GM21528 (cell line): Measurements from ENCODE around the gene BCKDHB.

Source experiments
- ATAC-seq: cut with Tn5 transposase; IDR thresholded peaks from one replicate; pipeline ENCODE4 v1.9.1; 2021; ENCODE audit warnings: mild to moderate bottlenecking, moderate library complexity; ENCODE audit not compliant: unreplicated experiment, low FRiP score

BCKDHB gene

DNA sequence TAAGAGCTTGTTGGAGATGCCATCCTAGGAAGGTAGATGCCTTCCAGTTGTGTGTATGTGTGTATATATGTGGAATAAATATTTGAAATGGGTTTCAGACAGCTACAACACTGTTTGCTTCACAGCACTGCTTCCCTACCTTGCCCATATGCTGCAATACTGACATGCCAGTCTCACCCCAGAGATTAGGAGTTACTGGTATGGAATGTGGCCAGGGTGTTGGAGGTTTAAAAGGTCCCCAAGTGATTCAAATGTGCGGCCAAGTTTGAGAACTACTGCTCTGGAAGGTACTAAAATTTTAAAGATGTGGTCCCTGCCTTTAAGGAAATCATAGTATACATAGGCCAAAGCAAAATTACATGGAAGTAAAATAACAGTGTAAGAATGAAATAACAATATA, 39.5 kb downstream of the BCKDHB start:
- no peak for ATAC-seq

- no peak for ATAC-seq
These were observed 41.7 kb downstream of the BCKDHB start for GRCh38 chr6:80148220-80148619.

GRCh38 chr6:80151635-80152034, 45.2 kb downstream of the BCKDHB start:
- ATAC-seq, result no peak

DNA sequence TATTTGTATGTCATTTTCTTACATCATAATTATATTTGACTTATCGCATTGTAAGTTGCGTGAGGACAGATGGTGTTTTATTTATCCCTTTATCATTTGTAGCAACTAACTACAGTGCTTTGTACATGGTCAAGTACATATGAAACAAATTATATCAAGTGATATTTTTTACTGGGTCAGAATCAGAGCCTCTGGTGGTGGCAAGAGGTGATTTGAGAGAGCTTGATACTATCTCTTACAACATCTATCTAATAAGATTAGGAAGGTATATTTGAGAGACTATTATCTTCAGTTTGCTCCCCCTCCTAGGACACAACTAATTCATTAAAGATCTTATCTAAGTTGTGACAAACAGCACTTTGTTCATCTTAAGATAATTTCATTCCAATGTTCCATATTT, 47.7 kb downstream of the BCKDHB start:
- no peak for ATAC-seq

DNA sequence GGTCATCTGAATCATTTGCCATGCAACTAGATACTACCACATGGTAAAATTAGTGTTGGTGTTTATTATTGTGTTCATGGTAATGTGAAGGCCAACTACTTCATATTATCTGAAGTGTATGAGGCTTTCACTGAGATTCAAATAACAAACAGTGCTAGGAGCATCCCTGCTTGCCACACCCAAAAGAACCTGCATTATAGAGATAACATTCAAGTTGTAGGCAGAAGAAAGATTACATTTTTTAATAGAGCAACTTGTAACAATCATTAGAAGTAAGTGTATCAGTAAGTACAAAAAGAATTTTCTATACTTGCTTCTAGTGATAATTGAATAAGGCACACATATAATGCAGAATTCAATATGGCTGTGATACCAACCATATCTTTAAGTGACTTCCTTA, 49.8 kb downstream of the BCKDHB start:
- no peak for ATAC-seq

GRCh38 chr6:80158478-80158989, 52.1 kb downstream of the BCKDHB start:
- no peak for ATAC-seq

DNA sequence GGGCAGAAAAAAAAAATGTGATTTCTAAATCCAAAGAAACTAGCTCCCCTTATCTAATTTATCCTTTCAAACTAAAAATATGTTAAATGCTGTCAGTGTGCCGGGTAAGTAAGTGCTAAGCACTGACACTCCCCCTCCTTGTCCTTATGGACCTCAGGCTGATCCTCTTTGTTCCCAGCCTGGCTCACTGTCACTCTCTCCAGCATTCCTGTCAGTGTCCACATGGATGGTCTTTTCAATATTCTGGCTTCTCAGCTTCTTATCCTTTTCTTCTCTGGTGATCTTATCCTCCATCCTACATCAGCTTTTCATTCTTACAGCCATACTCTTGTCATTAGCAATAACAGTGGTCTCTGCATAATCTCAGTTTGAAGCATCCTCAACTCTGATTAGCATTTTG, 55.0 kb downstream of the BCKDHB start:
- ATAC-seq, result no peak

DNA sequence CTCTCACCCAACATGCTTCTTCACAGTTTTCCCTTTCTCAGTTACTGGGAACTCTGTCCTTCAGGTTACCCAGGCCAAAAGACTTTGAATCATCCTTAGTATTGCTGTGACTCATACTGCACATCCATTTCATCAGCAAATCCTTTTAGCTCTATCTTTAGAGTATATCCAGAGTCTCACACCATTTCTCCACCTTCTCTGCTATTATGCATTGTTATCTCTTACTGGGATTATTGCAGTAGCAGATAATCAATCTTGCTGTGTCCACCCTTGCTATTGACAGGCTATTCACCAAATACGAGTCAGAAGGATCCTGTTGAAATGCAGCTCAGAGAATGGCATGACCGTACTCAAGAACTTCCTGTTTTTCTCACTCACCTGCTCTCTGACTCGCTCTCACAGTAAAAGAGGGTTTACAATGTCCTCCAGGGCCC, 57.3 kb downstream of the BCKDHB start:
- ATAC-seq, result peak; percentile 80

GRCh38 chr6:80165143-80165542, 58.7 kb downstream of the BCKDHB start:
- ATAC-seq, result peak; percentile 93

DNA sequence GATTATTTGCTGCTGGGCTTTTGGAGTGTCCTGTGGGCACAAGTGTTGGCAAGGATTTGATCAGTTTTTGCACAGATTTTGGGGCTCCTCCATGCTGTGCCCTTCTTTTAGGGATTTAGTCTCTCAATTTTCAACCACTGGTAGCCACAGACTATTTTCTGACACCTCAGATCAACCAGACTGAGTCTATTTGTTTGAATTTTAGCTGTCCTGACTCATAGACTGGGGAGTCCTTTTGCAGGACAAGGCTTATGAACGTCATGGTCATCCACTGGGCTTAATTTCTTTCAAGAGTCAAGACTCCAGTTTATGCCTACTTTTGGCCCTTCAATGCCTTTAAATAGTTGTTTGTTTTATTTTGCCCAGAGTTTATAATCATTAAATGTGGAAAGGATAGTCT, 59.3 kb downstream of the BCKDHB start:
- no peak for ATAC-seq

DNA sequence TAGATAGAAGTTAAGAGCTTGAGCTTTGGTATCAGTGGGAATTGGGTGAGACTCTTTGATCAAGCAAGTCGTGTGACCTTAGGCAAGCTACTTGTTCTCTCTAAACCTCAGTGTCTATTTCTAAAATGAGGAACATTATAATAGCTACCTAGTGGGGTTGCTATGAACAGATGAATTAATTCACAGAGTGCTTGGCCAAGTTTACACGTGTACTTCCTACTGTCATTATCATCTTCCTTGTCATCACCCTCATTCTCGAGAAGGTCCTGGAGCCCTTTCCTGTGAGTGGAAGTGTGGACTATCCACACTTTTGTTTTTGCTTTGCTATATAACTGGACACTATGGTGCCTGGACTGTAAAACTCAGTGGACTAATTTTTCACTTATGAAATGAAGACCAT, 64.0 kb downstream of the BCKDHB start:
- no peak for ATAC-seq

- no peak for ATAC-seq
These were observed 66.9 kb downstream of the BCKDHB start for GRCh38 chr6:80173411-80173810.

- ATAC-seq, result no peak
These were observed 68.6 kb downstream of the BCKDHB start for GRCh38 chr6:80174900-80175572.

- no peak for ATAC-seq
These were observed 73.2 kb downstream of the BCKDHB start for GRCh38 chr6:80179695-80180094.

DNA sequence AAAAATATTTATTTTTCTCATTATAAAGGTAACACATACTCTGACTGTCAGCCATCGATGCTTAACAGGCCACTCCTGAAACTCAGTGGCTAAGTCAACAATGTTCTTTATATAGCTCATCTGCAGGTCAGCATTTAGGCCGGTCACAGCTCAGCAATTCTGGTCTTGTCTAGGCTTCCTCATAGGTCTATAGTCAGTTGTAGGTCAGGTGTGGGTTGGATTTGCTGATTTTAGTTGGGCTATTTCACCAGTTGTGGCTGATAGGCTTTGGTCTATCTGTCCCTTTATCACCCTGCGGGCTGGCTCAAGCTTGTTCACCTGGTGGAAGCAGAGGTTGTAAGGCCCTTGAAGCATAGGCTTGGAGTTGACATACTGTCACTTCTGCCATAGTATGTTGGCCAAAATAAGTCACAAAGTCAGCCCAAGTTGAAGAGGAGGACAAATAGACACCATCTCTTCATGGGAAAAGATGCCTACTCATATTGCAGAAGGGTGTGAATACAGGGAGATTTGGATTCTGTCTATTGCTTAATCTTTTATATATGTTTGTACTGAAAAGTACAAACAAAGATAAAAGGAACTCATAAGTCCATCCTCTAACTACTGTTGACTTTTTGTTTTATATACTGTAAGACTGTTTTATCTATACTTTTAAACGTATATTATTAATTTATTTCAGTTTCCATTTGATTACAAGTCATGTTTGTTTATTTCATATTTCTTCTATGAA, 75.0 kb downstream of the BCKDHB start:
- ATAC-seq, result no peak

DNA sequence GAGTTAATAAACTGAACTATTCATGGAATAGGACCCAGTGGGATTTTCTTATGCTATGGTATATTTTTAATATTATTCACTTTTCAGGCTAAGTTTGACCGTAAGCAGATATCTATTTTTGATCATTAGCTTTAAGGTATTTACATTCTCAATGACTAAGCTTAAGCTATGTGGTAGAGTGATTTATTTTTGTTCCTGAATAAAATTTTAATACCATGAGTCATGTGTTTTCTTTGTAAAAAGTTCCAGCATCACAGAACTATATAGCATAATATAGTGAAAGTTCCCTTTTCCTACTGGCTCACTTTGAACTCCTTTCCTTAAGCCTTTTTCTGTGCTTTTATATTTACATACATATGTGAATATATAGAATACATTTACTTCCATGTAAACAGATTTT, 75.8 kb downstream of the BCKDHB start:
- ATAC-seq, result no peak

- ATAC-seq, result no peak
These were observed 76.7 kb downstream of the BCKDHB start for GRCh38 chr6:80183019-80183795.

- ATAC-seq, result no peak
These were observed 79.0 kb downstream of the BCKDHB start for GRCh38 chr6:80185492-80185891.

DNA sequence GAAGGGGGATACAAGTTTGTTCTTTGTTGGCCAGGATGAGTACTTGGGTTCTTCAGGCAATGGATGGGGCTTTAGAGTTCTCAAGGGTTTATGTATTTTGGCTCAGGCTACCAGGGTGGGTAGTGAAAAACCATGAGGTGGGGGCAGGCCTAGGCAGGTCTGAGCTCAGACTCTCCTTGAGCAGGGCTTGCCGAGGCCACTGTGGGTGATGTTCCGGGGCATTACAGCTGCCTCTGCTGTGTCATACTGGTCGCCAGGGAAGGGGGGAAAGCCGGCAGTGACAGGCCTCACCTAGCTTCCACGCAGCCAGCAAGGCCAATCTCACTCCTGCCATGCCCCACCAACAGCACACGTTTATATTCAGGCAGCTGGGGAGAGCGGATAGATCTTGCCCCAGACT, 79.6 kb downstream of the BCKDHB start:
- no peak for ATAC-seq

- no peak for ATAC-seq
These were observed 90.4 kb downstream of the BCKDHB start for GRCh38 chr6:80196906-80197305.

DNA sequence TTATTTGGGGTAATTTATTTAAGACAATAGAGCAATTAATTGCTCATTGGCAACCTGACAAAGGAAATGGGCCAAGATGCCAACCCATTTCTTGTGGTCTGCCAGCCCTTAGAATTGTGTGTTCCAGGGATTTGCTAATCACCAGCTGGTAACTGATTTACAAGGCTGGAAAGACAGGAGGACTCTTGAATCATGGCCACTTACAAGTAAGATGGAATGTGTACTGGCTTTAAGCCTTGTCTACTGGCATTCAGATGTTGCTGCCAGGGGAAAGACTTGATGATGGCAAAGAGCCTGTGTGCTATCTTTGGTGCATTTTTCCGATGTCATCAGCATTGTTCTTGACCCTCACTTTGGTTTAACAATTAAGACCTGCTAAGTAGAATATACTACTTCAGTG, 91.0 kb downstream of the BCKDHB start:
- no peak for ATAC-seq
